OCI-LY7 (cell line): ENCODE data around the gene HCK. TPM values are rescaled to one million over a fixed set of nuclear protein-coding genes. Genes with fewer than 3 reads are reported as not detected.

Experiments used
- BruUV-seq: library from RNA; stranded (reverse); fragments of 400-500 nt; replicated peaks from 2 replicates; lab custom pipeline; 2021; lab: Mats Ljungman, UMichigan
- CTCF ChIA-PET: fragments of 300-600 bp; sonication (Branson Sonifier 250); formaldehyde crosslinking; loops from one replicate; lab custom pipeline; 2022; ENCODE audit warnings: antibody characterized with exemption; ENCODE audit not compliant: unreplicated experiment; lab: Charles Lee
- POLR2A ChIA-PET: fragments of 300-600 bp; sonication (Branson Sonifier 250); formaldehyde crosslinking; loops from one replicate; lab custom pipeline; 2022; ENCODE audit warnings: antibody characterized with exemption; lab: Charles Lee
- DNase-seq: peaks from one replicate; pipeline ENCODE4 v3.0.0-alpha.2; 2015; ENCODE audit warnings: low spot score
- H2AFZ ChIP-seq: fragments of 200-600 bp; sonication (generic), shearing (Covaris generic); 2 replicates; pipeline ENCODE4 v1.6.1; 2014; ENCODE audit warnings: mild to moderate bottlenecking, antibody characterized with exemption, low read length, moderate library complexity
- H3K27ac ChIP-seq: fragments of 200-600 bp; sonication (generic); 2 replicates; pipeline ENCODE4 v1.5.1; 2014; ENCODE audit warnings: mixed run types, low read depth, mild to moderate bottlenecking, moderate library complexity, low read length, inconsistent platforms; ENCODE audit not compliant: poor library complexity, severe bottlenecking
- H3K36me3 ChIP-seq: fragments of 200-600 bp; sonication (generic); 2 replicates; pipeline ENCODE4 v1.6.1; 2014; ENCODE audit warnings: mild to moderate bottlenecking, antibody characterized with exemption, low read length, moderate library complexity, mixed read lengths; ENCODE audit not compliant: insufficient read depth
- H3K4me1 ChIP-seq: fragments of 200-600 bp; sonication (generic); 2 replicates; pipeline ENCODE4 v1.5.1; 2014; ENCODE audit warnings: mild to moderate bottlenecking, low read length; ENCODE audit not compliant: insufficient read depth, poor library complexity, severe bottlenecking
- H3K4me2 ChIP-seq: fragments of 200-600 bp; sonication (generic); 2 replicates; pipeline ENCODE4 v1.6.1; 2014; ENCODE audit warnings: mild to moderate bottlenecking, low read length
- H3K4me3 ChIP-seq: fragments of 200-600 bp; sonication (generic); 2 replicates; pipeline ENCODE4 v1.5.1; 2014; ENCODE audit warnings: mild to moderate bottlenecking, low read depth, low read length; ENCODE audit not compliant: poor library complexity, severe bottlenecking
- H3K79me2 ChIP-seq: fragments of 200-600 bp; sonication (generic); 2 replicates; pipeline ENCODE4 v1.6.1; 2016; ENCODE audit warnings: low read depth, mild to moderate bottlenecking, low read length, moderate library complexity, mixed read lengths; ENCODE audit not compliant: insufficient read depth
- H3K9me2 ChIP-seq: fragments of 200-600 bp; sonication (generic); 2 replicates; pipeline ENCODE4 v1.6.1; 2016; ENCODE audit warnings: mild to moderate bottlenecking, low read length, mixed read lengths; ENCODE audit not compliant: insufficient read depth
- H3K9me3 ChIP-seq: fragments of 200-600 bp; sonication (generic); 2 replicates; pipeline ENCODE4 v1.6.1; 2014; ENCODE audit warnings: mild to moderate bottlenecking, mixed run types, low read length, mixed read lengths
- H4K20me1 ChIP-seq: fragments of 200-600 bp; sonication (generic); 2 replicates; pipeline ENCODE4 v1.6.1; 2014; ENCODE audit warnings: mild to moderate bottlenecking, antibody characterized with exemption, low read length, moderate library complexity, mixed read lengths; ENCODE audit not compliant: insufficient read depth
- EZH2phosphoT487 ChIP-seq: fragments of 200-600 bp; sonication (generic); IDR thresholded peaks from 2 replicates; pipeline ENCODE4 v1.6.1; 2018; ENCODE audit warnings: low read depth, borderline replicate concordance, mild to moderate bottlenecking, mixed run types, antibody characterized with exemption, low read length, moderate library complexity, mixed read lengths
- intact Hi-C: fragments of 100-400 bp; cut with micrococcal nuclease; formaldehyde crosslinking; loops from one replicate; pipeline ENCODE4 v1.10.0; 2022; ENCODE audit not compliant: unreplicated experiment
- total RNA-seq, 2 experiments: library from RNA; depleted of rRNA in 1 of 2; stranded (reverse); fragments of >200 nt in 1 of 2; shearing (Covaris generic) in 1 of 2; gene quantifications; 2 replicates each; pipeline ENCODE4 v1.2.3, GENCODE V29; 2014 to 2022
- TF ChIP-seq, protein P1 (sequence below): fragments of 200-600 bp; sonication (generic); conservative IDR thresholded peaks from 2 replicates; pipeline ENCODE4 v1.5.1; 2014; ENCODE audit warnings: mild to moderate bottlenecking, antibody characterized with exemption, low read length, moderate library complexity, mixed read lengths

HCK gene
- total RNA-seq, 2 experiments from 2014 or later, result 0.19 to 3.2 TPM

- Histone ChIP-seq H3K79me2 (no peaks in the 10 kb centered on the region), H3K4me2 (no peak overlapping the region), H3K36me3 (no peaks in the 10 kb centered on the region), H3K4me1 (no peaks in the 10 kb centered on the region), H3K9me2 (no peaks in the 10 kb centered on the region), H3K27ac (no peak overlapping the region), H2AFZ (no peak overlapping the region), H3K4me3 (no peak overlapping the region), H3K9me3 (no peaks in the 10 kb centered on the region), H4K20me1 (no peaks in the 10 kb centered on the region)
- no TSS peak for BruUV-seq
- intact Hi-C loops, result no loop called here
- POLR2A ChIA-PET, result interaction anchor here (1.5 kb wide), 1 partner anchor 11 kb away, joined by 5 read pairs; no protein-coding TSS in a partner anchor
- no peak for DNase-seq
- CTCF ChIA-PET, result no interaction called here
- TF ChIP-seq, protein P1, sequence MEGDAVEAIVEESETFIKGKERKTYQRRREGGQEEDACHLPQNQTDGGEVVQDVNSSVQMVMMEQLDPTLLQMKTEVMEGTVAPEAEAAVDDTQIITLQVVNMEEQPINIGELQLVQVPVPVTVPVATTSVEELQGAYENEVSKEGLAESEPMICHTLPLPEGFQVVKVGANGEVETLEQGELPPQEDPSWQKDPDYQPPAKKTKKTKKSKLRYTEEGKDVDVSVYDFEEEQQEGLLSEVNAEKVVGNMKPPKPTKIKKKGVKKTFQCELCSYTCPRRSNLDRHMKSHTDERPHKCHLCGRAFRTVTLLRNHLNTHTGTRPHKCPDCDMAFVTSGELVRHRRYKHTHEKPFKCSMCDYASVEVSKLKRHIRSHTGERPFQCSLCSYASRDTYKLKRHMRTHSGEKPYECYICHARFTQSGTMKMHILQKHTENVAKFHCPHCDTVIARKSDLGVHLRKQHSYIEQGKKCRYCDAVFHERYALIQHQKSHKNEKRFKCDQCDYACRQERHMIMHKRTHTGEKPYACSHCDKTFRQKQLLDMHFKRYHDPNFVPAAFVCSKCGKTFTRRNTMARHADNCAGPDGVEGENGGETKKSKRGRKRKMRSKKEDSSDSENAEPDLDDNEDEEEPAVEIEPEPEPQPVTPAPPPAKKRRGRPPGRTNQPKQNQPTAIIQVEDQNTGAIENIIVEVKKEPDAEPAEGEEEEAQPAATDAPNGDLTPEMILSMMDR, result no peak
- no peak for TF ChIP-seq EZH2phosphoT487
Measured at GRCh38 chr20:32059189-32059588, 7.1 kb downstream of the HCK start.

DNA sequence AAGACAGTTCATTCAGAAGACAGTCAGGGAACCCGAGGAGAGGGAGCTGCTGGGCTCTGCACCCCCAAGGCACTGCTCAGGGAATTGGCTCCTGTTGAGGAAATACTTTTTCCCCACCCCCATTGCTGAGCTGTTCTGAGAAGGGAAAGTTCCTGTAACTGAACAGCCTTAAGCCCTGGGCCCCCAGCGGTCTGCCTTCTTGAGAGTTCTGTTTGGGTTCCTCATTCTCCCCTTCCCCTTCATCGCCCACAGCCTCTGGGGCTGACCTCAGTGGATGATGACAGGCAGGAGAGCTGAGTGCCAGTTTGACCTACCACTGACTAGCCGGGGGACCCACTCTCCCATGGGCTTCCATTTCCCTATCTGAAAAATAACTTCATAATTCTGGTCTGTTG lies 10.7 kb downstream of the HCK start:
- Histone ChIP-seq H4K20me1 (no peaks in the 10 kb centered on the region), H3K4me3 (no peak overlapping the region), H2AFZ (no peak overlapping the region), H3K9me2 (no peaks in the 10 kb centered on the region), H3K79me2 (no peaks in the 10 kb centered on the region), H3K4me2 (no peak overlapping the region), H3K27ac (no peak overlapping the region), H3K9me3 (no peaks in the 10 kb centered on the region), H3K36me3 (no peaks in the 10 kb centered on the region), H3K4me1 (no peaks in the 10 kb centered on the region)
- TF ChIP-seq, protein P1, result no peak
- TF ChIP-seq EZH2phosphoT487, result no peak
- no peak for DNase-seq
- intact Hi-C loops, result no loop called here
- no TSS peak for BruUV-seq
- CTCF ChIA-PET, result no interaction called here
- POLR2A ChIA-PET, result interaction anchor here (0.9 kb wide), 1 partner anchor 9 kb away, joined by 4 read pairs; no protein-coding TSS in a partner anchor

GRCh38 chr20:32063695-32064094 lies 11.7 kb downstream of the HCK start:
- intact Hi-C loops, result no loop called here
- TF ChIP-seq EZH2phosphoT487, result no peak
- TF ChIP-seq, protein P1, result no peak

More at GRCh38 chr20:32063695-32064094, 11.7 kb downstream of the HCK start:
- DNase-seq, result no peak
- H3K36me3 ChIP-seq, result no peaks in the 10 kb centered on the region
- H3K4me3 ChIP-seq, result no peak overlapping the region
- H3K9me2 ChIP-seq, result no peaks in the 10 kb centered on the region
- ChIA-PET CTCF (no interaction called here), POLR2A (no interaction called here)
- no peak overlapping the region for H2AFZ ChIP-seq
- no peaks in the 10 kb centered on the region for H3K9me3 ChIP-seq
- no peaks in the 10 kb centered on the region for H3K79me2 ChIP-seq
- H4K20me1 ChIP-seq, result no peaks in the 10 kb centered on the region
- no TSS peak for BruUV-seq
- H3K4me1 ChIP-seq, result peaks cover 3% of the 10 kb centered on the region
- H3K27ac ChIP-seq, result no peak overlapping the region
- no peak overlapping the region for H3K4me2 ChIP-seq
